Esophagus muscularis mucosa (tissue), 4 donors: ENCODE measurements around the gene ZNF438.
A peak's percentile ranks its signal among the peaks of the same experiment; 100 is the strongest.

Experiments
- EP300 ChIP-seq: sonication (generic); formaldehyde crosslinking; IDR thresholded peaks from one replicate; pipeline ENCODE4 v1.6.1; 2017; ENCODE audit warnings: antibody characterized with exemption
- POLR2AphosphoS5 ChIP-seq, 2 donors: sonication (generic); formaldehyde crosslinking; IDR thresholded peaks; one replicate each; pipeline ENCODE4 v1.6.1; 2017; ENCODE audit warnings: antibody characterized with exemption in 2 of 2
- TF ChIP-seq, protein P1 (sequence below), 3 experiments: fragments of 200-600 bp in 2 of 3; fragments of 450-650 bp in 1 of 3; sonication (generic) in 2 of 3; IDR thresholded peaks; one replicate each; pipeline ENCODE4 v1.5.1; 2017 to 2019; ENCODE audit warnings: antibody characterized with exemption in 3 of 3, mild to moderate bottlenecking in 2 of 3, moderate library complexity in 1 of 3

DNA sequence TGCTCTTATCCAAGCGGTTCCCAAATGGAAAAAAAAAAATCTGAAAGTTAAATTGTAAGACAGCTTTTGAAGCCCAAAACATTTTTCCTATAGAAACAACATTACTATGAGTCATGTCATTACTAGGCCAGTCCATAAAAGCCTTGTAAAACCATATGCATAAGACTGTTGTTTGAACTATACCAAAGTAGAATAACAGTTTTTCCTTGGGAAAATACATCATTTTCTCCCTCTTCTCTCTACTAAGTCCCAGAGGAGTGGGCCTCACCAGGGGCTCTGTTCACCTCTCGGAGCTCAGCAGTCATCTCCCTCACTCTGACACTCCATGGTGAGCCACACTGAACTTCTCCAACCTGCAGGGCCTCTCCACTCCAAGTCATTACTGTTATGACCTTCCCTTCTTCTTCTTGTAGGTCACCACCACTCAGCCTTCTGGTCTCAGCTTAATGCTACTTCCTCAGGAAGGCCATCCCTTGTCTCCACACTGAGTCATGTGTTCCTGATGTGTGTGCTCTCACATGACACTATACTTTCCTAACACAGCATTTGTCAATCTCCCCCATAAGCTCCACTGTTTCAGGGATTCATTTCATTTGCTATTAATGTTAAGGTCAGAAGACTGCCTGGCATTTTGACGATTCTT, 32.5 kb downstream of the ZNF438 start:
- peak; percentile 51 to 63 for TF ChIP-seq POLR2AphosphoS5 (IDR thresholded peaks at IDR 0.05)
- TF ChIP-seq, protein P1, sequence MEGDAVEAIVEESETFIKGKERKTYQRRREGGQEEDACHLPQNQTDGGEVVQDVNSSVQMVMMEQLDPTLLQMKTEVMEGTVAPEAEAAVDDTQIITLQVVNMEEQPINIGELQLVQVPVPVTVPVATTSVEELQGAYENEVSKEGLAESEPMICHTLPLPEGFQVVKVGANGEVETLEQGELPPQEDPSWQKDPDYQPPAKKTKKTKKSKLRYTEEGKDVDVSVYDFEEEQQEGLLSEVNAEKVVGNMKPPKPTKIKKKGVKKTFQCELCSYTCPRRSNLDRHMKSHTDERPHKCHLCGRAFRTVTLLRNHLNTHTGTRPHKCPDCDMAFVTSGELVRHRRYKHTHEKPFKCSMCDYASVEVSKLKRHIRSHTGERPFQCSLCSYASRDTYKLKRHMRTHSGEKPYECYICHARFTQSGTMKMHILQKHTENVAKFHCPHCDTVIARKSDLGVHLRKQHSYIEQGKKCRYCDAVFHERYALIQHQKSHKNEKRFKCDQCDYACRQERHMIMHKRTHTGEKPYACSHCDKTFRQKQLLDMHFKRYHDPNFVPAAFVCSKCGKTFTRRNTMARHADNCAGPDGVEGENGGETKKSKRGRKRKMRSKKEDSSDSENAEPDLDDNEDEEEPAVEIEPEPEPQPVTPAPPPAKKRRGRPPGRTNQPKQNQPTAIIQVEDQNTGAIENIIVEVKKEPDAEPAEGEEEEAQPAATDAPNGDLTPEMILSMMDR (IDR thresholded peaks at IDR 0.05), result no peak
- no peak for TF ChIP-seq EP300
